Mesenteric fat pad (tissue), 1 donor: ENCODE results near the gene MUC16. TPM values are rescaled to one million over a fixed set of nuclear protein-coding genes. Genes with fewer than 3 reads are reported as not detected.

Experiments used
- DNase-seq: peaks from one replicate; pipeline ENCODE4 v3.0.0-alpha.2; 2020; ENCODE audit warnings: low spot score
- total RNA-seq: library from RNA; stranded (reverse); fragmentation: NEBNext Ultra II Directional; extraction: Animal tissue kit (Norgen Biotek cat#: 25700); gene quantifications from one replicate; pipeline ENCODE4 v1.2.1, GENCODE V29; 2021
- donor health status: DM: yes; HTN: yes; CAD: no.

The MUC16 gene
- total RNA-seq, 1 donor from 2014 or later: 0.90 TPM

GRCh38 chr19:9010693-9011092 is 484 bp upstream of the MUC16 start:
- DNase-seq: no peak

DNA sequence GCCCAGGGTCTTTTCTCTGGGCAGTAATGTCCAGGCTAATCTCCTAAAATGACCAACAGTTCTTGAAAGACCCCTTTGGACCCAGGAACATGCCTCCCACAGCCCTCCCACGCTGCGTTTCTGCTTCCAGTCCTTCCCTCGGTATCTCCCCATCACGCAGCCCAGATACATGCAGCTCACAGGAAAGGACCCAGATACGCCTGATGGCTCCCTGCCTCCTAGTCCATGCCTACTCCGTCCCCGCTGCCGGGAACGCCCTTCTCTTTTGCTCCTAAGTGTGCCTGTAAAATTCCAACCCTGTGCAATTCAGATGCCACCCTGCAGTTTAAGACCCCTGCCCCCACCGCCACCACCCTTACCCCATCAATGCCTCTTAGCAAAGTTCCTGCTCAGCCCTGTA is 778 bp downstream of the MUC16 start:
- no peak for DNase-seq

DNA sequence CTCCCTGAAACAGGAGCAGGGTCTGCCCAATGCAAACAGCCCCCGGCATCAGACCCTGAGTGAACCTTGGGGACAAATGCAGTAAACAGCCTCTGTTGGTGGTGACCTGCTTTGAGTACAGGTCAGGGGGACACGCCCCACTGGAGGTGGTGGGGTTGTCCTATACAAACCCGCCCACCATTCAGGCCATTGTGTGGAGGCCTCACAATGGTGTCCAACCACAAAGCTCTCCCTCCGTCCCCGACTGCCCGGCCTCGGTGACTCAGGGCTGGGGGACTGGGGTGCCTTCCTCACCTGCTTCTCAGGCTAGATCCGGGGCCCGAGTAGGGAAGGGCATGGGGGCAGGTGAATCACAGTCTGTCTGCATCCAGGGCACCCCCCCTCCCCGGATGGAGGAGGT is 1.5 kb downstream of the MUC16 start:
- DNase-seq: no peak

- no peak for DNase-seq
Observed at GRCh38 chr19:9000933-9001332, 9.3 kb downstream of the MUC16 start.

GRCh38 chr19:8988204-8988603 is 22.0 kb downstream of the MUC16 start:
- DNase-seq: no peak

DNA sequence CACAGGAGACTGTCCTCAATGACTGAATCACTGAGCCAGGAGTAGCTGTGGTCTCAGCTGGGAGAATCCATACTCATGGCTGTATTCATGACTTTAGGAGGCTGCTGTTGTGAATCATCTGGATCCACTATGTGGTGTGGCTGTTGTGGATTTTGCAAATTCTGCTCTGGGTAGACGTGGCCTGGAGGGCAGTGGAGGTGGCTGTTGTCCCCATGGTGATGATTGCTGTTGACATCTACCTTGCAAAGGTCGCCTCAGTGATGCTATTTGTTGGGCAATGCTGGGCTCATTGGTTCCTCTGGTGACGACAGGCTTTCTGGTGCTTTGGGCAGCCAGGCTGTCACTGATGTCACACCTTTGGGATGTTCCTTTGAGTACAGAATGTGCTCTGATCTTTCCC is 23.9 kb downstream of the MUC16 start:
- no peak for DNase-seq

- no peak for DNase-seq
Observed at GRCh38 chr19:8973501-8974091, 36.6 kb downstream of the MUC16 start.

DNA sequence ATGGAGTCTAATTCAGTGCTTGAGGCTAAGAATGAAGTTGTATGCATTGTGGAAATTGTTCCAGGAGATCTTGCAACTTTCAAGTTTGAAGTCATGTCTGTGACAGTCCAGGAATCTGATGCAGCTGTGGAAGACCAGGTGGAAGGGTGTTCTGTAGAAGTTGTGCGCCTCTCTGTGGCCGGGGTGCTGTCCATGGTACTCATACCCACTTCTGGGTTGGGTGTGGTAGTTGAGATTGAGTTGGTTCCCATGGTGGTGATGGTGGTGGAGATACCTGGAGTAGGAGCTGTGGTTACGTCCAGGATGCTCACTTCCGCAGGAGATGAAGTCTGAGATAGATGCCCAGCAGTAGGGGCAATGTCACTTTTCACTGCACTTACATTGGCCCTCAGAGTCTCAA is 44.3 kb downstream of the MUC16 start:
- no peak for DNase-seq

Other genes starting within 250 kb of the MUC16 start
- gene ZNF558, start 178.1 kb downstream of the MUC16 start, total RNA-seq: 18.5 TPM
- gene MBD3L1, start 178.0 kb downstream of the MUC16 start, total RNA-seq: not detected
- not detected for gene OR1M1, start 76.7 kb upstream of the MUC16 start, total RNA-seq
- gene OR7G2, start 97.1 kb upstream of the MUC16 start, total RNA-seq: not detected
- not detected for gene OR7G1, start 105.4 kb upstream of the MUC16 start, total RNA-seq
- gene OR7G3, start 116.5 kb upstream of the MUC16 start, total RNA-seq: not detected
- gene ZNF317, start 130.0 kb upstream of the MUC16 start, total RNA-seq: 28.3 TPM
- not detected for gene OR7D2, start 168.6 kb upstream of the MUC16 start, total RNA-seq
- not detected for gene OR7D4, start 209.2 kb upstream of the MUC16 start, total RNA-seq
- gene OR7E24, start 240.5 kb upstream of the MUC16 start, total RNA-seq: not detected